Esophagus squamous epithelium (tissue), 5 donors: ENCODE data around the gene RUVBL2. TPM values are rescaled to one million over a fixed set of nuclear protein-coding genes. Genes with fewer than 3 reads are reported as not detected.
"Not testable (repeated sequence)": the region's sequence is repeated elsewhere in the genome, so short reads cannot be mapped to it uniquely, and the experiment has no call there.

Source experiments
- DNase-seq: peaks from one replicate; lab custom pipeline; 2025; lab: John Stamatoyannopoulos, UW
- H3K27ac ChIP-seq, 4 donors: fragments of 200-600 bp; sonication (generic); one replicate each; pipeline ENCODE4 v1.5.1; 2016 to 2019; ENCODE audit warnings: mild to moderate bottlenecking in 1 of 4
- H3K27me3 ChIP-seq, 4 donors: fragments of 200-600 bp; sonication (generic); 1 replicate in 3 of 4; 2 replicates in 1 of 4; pipeline versions ENCODE4 v1.5.1 to v1.6.0; 2017 to 2021; ENCODE audit warnings: antibody characterized with exemption in 1 of 4
- H3K36me3 ChIP-seq, 3 donors: fragments of 200-600 bp; sonication (generic); one replicate each; pipeline ENCODE4 v1.5.1; 2016 to 2019
- H3K4me1 ChIP-seq, 3 donors: fragments of 200-600 bp; sonication (generic); one replicate each; pipeline ENCODE4 v1.5.1; 2017 to 2019
- H3K4me3 ChIP-seq, 4 donors: fragments of 200-600 bp; sonication (generic); 1 replicate in 3 of 4; 2 replicates in 1 of 4; pipeline ENCODE4 v1.5.1; 2016 to 2019; ENCODE audit warnings: mild to moderate bottlenecking in 2 of 4, moderate library complexity in 1 of 4
- H3K9me3 ChIP-seq, 3 donors: fragments of 200-600 bp; sonication (generic); one replicate each; pipeline ENCODE4 v1.5.1; 2016 to 2019
- POLR2A ChIP-seq, 4 donors: fragments of 450-650 bp; IDR thresholded peaks; one replicate each; pipeline ENCODE4 v1.6.1; 2017; ENCODE audit warnings: antibody characterized with exemption in 4 of 4, mild to moderate bottlenecking in 4 of 4, moderate library complexity in 3 of 4
- WGBS, 2 donors: methylation state at CpG; one replicate each; pipeline ENCODE4 v1.1.5; 2018; 5-methylcytosine and 5-hydroxymethylcytosine counted together
- intact Hi-C: fragments of 100-400 bp; cut with DNase I; formaldehyde crosslinking; loops from one replicate; pipeline ENCODE4 v1.15.0; 2022
- total RNA-seq, 4 donors: library from RNA; depleted of rRNA; stranded (reverse); fragments of >200 nt; gene quantifications; one replicate each; pipeline ENCODE4 v1.1.0, GENCODE V29; 2016
- TF ChIP-seq, protein P1 (sequence below), 6 experiments: fragments of 450-650 bp in 4 of 6; fragments of 200-600 bp in 2 of 6; sonication (generic) in 2 of 6; IDR thresholded peaks; one replicate each; pipeline ENCODE4 v1.5.1; 2016 to 2019; ENCODE audit warnings: antibody characterized with exemption in 6 of 6, mild to moderate bottlenecking in 4 of 6, moderate library complexity in 4 of 6
- donor health status: DM: yes; HTN: yes; CAD: no.

Gene RUVBL2
- total RNA-seq, 4 donors from 2014 or later, result 102 to 140 (median 119) TPM

DNA sequence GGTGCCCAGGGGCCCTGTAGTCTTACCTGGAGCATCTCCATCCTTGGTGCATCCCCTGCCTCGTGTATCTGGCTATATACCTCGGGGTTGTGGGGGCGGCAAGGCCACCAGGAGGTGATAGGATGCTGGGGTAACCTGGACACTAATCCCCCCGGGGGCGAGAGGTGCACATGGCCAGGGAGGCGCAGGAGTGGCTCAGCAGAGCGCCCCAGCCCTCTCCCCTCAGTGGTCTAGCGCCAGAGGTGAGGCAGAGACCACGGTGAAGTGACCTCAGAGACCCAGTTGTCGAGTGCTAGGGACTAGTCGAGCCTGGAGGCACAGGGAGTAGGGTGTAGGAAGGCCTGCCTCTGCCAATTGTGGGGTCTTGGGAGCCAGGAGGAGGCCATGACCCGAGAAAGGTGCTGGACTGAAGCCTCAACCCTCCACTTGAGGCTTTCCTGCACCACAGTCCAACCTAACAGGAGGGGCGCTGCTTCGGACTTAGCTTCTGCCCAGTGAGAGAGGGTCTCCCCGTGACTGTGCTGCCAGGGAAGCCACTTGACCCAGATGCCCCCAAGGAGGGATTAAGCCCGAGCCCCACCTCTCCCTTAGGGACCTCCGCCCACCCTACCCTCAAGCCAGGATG lies 23.5 kb downstream of the RUVBL2 start, which contains the start of gene LHB:
LHB (minus strand) TSS at position 51 of the 625 bp plus-strand sequence; CDS start at position 41, 10 bp downstream.
- peak within 1 kb of the TSS in 2 of 4 donors; percentile 5 to 23 for H3K27ac ChIP-seq
- H3K4me3 ChIP-seq, result peak within 1 kb of the TSS; percentile 21 to 68 (median 48)
- peaks cover 0 to 35% (median 20%) of the 10 kb centered on the region in 3 donors for H3K4me1 ChIP-seq
- WGBS, 2 donors, result 83% methylated on average over 6 of the region's 17 CpGs; no CpG with 5 or more reads in 1 of the 2 donors
- H3K9me3 ChIP-seq, result no peaks in the 10 kb centered on the region
- TF ChIP-seq POLR2A (IDR thresholded peaks at IDR 0.05), result no peak
- TF ChIP-seq, protein P1, sequence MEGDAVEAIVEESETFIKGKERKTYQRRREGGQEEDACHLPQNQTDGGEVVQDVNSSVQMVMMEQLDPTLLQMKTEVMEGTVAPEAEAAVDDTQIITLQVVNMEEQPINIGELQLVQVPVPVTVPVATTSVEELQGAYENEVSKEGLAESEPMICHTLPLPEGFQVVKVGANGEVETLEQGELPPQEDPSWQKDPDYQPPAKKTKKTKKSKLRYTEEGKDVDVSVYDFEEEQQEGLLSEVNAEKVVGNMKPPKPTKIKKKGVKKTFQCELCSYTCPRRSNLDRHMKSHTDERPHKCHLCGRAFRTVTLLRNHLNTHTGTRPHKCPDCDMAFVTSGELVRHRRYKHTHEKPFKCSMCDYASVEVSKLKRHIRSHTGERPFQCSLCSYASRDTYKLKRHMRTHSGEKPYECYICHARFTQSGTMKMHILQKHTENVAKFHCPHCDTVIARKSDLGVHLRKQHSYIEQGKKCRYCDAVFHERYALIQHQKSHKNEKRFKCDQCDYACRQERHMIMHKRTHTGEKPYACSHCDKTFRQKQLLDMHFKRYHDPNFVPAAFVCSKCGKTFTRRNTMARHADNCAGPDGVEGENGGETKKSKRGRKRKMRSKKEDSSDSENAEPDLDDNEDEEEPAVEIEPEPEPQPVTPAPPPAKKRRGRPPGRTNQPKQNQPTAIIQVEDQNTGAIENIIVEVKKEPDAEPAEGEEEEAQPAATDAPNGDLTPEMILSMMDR (IDR thresholded peaks at IDR 0.05), result no peak
- intact Hi-C loops, result no loop called here
- peaks cover 0 to 48% (median 5%) of the 10 kb centered on the region in 3 donors for H3K36me3 ChIP-seq
- H3K27me3 ChIP-seq, result peaks cover 0 to 38% (median 0%) of the 10 kb centered on the region in 4 donors
- DNase-seq, result no peak

- WGBS, 2 donors, result 0% methylated on average over 1 to 2 of the region's 62 CpGs
- intact Hi-C loops, result no loop called here
Measured at GRCh38 chr19:49017666-49018351, 24.1 kb downstream of the RUVBL2 start.

DNA sequence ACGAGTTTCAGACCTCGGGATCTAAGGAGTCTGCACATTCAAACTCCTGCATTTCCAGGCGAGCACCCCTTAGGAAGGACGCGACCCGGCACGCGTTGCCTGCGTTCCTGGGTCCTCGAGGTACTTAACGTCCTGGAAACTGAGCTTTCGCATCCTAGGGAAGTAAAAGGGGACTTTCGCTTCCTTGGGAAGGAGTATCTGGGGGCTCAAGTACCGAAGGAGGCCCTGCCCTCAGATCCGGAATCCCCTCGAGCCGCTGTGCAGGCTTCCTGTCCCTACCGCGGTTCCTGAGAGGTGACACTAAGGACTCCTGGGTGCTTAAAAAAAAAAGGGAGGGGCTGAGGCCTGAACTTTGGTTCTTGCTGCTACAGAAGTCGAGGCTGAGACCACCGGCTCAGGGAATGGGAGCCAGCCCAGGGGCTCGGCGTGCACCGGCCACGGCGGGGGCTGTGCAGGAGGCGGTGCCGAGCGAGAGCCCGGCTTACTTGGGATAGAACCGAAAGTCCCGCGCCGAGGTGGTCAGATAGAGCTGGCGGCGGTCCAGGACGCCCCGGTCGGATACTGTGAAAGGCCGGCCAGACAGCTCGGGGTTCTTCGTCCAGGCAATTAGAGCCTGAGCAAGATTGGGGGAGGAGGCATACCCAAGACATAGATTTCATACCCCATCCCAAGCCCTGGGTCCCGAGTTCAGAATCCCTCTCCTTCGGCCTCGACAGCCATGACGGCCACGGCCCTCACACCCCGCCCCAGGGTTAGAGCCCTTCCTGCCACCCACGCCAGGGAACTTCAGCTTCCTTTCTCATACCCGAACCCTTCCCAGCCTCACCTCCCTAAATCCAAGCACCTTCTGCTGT lies 24.9 kb downstream of the RUVBL2 start:
- H3K4me1 ChIP-seq, result peaks cover 0 to 35% (median 20%) of the 10 kb centered on the region in 3 donors
- H3K4me3 ChIP-seq, result peak overlapping the region; percentile 21 to 68 (median 48)
- peaks cover 0 to 33% (median 5%) of the 10 kb centered on the region in 3 donors for H3K36me3 ChIP-seq
- intact Hi-C loops, DNase-seq, H3K27ac ChIP-seq, H3K9me3 ChIP-seq: not testable (repeated sequence)
- 1 to 13% methylated on average over 25 to 27 of the region's 50 CpGs for WGBS, 2 donors
- peaks cover 0 to 38% (median 0%) of the 10 kb centered on the region in 4 donors for H3K27me3 ChIP-seq

More at GRCh38 chr19:49017666-49018351, 24.1 kb downstream of the RUVBL2 start:
- Histone ChIP-seq H3K9me3 (no peaks in the 10 kb centered on the region), H3K36me3 (peaks cover 0 to 41% (median 5%) of the 10 kb centered on the region in 3 donors), H3K27me3 (peaks cover 0 to 38% (median 0%) of the 10 kb centered on the region in 4 donors), H3K4me1 (peaks cover 0 to 35% (median 20%) of the 10 kb centered on the region in 3 donors), H3K27ac (peak overlapping the region in 2 of 4 donors; percentile 5 to 23), H3K4me3 (peak overlapping the region; percentile 21 to 68 (median 48))
- DNase-seq, result no peak
- no peak for TF ChIP-seq POLR2A (IDR thresholded peaks at IDR 0.05)
- TF ChIP-seq, protein P1 (IDR thresholded peaks at IDR 0.05), result peak in 4 of 6 experiments; percentile 26 to 47 (median 36)

DNA sequence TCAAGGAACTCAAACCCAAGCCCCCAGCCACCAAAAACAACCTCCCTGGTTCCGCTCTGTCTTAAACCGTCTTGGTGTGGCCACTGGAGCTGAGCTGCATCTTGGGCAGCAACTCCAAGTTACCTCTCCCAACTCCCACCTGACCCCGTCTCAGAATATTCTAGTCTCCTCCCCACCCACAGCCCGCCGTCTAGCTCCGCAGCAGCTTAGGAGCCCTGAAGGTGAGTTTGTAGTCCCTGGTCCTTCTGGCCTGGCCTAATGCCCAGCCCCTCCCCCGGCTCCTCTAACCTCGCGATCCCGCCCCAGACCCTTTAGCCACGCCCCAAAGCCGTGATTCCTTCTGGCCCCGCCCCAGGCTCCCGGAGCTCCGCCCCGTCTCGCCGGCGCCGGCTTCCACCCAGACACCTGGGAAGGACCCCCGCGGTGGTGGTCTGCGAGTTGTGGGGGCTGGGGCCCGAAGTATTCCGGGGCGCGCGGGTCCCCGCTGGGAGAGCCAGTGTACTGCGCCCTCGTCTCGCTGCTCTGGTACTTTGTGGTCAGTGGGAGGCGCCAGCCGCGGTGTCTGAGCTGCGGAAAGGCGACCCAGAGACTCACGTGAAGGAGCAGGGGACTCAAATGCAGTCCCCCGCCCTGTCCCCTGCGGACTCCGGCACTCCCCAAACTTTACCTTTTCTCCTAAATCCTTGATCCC lies 25.7 kb downstream of the RUVBL2 start:
- Histone ChIP-seq H3K27ac (no peak overlapping the region), H3K27me3 (peaks cover 0 to 38% (median 0%) of the 10 kb centered on the region in 4 donors), H3K4me1 (peaks cover 0 to 35% (median 20%) of the 10 kb centered on the region in 3 donors), H3K36me3 (peaks cover 0 to 25% (median 5%) of the 10 kb centered on the region in 3 donors), H3K9me3 (no peaks in the 10 kb centered on the region), H3K4me3 (peak overlapping the region; percentile 21 to 68 (median 48))
- 17 to 36% methylated on average over 12 to 23 of the region's 41 CpGs for WGBS, 2 donors
- DNase-seq, result no peak
- intact Hi-C loops, result no loop called here
- no peak for TF ChIP-seq POLR2A (IDR thresholded peaks at IDR 0.05)
- TF ChIP-seq, protein P1 (IDR thresholded peaks at IDR 0.05), result no peak
